Lung (tissue), 12 donors: Measurements from ENCODE around the gene CXCR4. TPM values are rescaled to one million over a fixed set of nuclear protein-coding genes. Genes with fewer than 3 reads are reported as not detected.

Experiments used
- ATAC-seq: fragments of 200-7000 bp; cut with Tn5 transposase; one replicate; pipeline ENCODE4 v1.9.1; 2020; ENCODE audit warnings: moderate number of reproducible peaks; ENCODE audit not compliant: insufficient read depth, low FRiP score
- DNase-seq, 3 donors: peaks; one replicate each; pipeline ENCODE4 v3.0.0-alpha.2; 2013 to 2017
- H3K27ac ChIP-seq, 2 donors: one replicate each; pipeline ENCODE4 v1.5.1; 2013; ENCODE audit warnings: mild to moderate bottlenecking in 2 of 2, moderate library complexity in 2 of 2, control low read depth in 1 of 2, inconsistent platforms in 1 of 2, low read depth in 1 of 2, low read length in 1 of 2
- H3K27me3 ChIP-seq, 3 donors: one replicate each; pipeline ENCODE4 v1.5.1; 2013; ENCODE audit warnings: low read length in 2 of 3; ENCODE audit not compliant: control insufficient read depth in 3 of 3, insufficient read depth in 3 of 3
- H3K36me3 ChIP-seq, 4 donors: one replicate each; pipeline ENCODE4 v1.5.1; 2013; ENCODE audit warnings: low read length in 4 of 4, mild to moderate bottlenecking in 1 of 4, moderate library complexity in 1 of 4; ENCODE audit not compliant: control insufficient read depth in 4 of 4, insufficient read depth in 4 of 4
- H3K4me1 ChIP-seq, 5 donors: one replicate each; pipeline ENCODE4 v1.5.1; 2013; ENCODE audit warnings: low read length in 5 of 5, mild to moderate bottlenecking in 2 of 5, moderate library complexity in 1 of 5; ENCODE audit not compliant: control insufficient read depth in 5 of 5, insufficient read depth in 5 of 5
- H3K4me3 ChIP-seq: one replicate; pipeline ENCODE4 v1.5.1; 2013; ENCODE audit warnings: mild to moderate bottlenecking, control low read depth, moderate library complexity
- H3K9ac ChIP-seq, 2 donors: one replicate each; pipeline ENCODE4 v1.5.1; 2013; ENCODE audit warnings: low read length in 2 of 2, control low read depth in 1 of 2; ENCODE audit not compliant: insufficient read depth in 1 of 2
- H3K9me3 ChIP-seq, 4 donors: one replicate each; pipeline ENCODE4 v1.5.1; 2013; ENCODE audit warnings: low read length in 3 of 4, mild to moderate bottlenecking in 1 of 4, moderate library complexity in 1 of 4; ENCODE audit not compliant: control insufficient read depth in 4 of 4, insufficient read depth in 3 of 4
- WGBS, 2 donors: extraction: QIAGEN DNeasy Blood & Tissue Kit; methylation state at CpG; one replicate each; pipeline ENCODE4 v1.1.7; 2013; 5-methylcytosine and 5-hydroxymethylcytosine counted together
- polyA plus RNA-seq, 2 donors: library from polyadenylated mRNA; stranded (reverse); fragments of 200-250 nt; gene quantifications; one replicate each; pipeline ENCODE4 v1.2.1, GENCODE V29; 2013
- total RNA-seq, 2 donors: library from RNA; depleted of rRNA in 1 of 2; stranded (reverse); fragments of >200 nt in 1 of 2; gene quantifications; one replicate each; pipeline ENCODE4 v1.2.1, GENCODE V29; 2014 to 2021
- TF ChIP-seq, protein P1 (sequence below): IDR thresholded peaks from 2 replicates; pipeline ENCODE4 v1.5.1; 2012; ENCODE audit warnings: mild to moderate bottlenecking; ENCODE audit errors: control extremely low read depth, extremely low read depth
- donor health status: control.
- donor health status: control.
- donor health status: Bipolar disorder and iron deficiency.
- donor health status: healthy.
- donor health status: DM: yes; HTN: yes; CAD: no.

The CXCR4 gene
- total and polyA plus RNA-seq, 4 donors, result 17.5 to 214 (median 73.1) TPM

- H3K9ac ChIP-seq, result no peak overlapping the region
- no peak overlapping the region for H3K27ac ChIP-seq
- H3K9me3 ChIP-seq, result no peaks in the 10 kb centered on the region
- ATAC-seq, result no peak
- H3K36me3 ChIP-seq, result peaks cover 0 to 7% (median 0%) of the 10 kb centered on the region in 4 donors
- H3K4me3 ChIP-seq, result no peak overlapping the region
- peaks cover 0 to 40% (median 34%) of the 10 kb centered on the region in 3 donors for H3K27me3 ChIP-seq
- H3K4me1 ChIP-seq, result peaks cover 0 to 25% (median 4%) of the 10 kb centered on the region in 5 donors
- TF ChIP-seq, protein P1, sequence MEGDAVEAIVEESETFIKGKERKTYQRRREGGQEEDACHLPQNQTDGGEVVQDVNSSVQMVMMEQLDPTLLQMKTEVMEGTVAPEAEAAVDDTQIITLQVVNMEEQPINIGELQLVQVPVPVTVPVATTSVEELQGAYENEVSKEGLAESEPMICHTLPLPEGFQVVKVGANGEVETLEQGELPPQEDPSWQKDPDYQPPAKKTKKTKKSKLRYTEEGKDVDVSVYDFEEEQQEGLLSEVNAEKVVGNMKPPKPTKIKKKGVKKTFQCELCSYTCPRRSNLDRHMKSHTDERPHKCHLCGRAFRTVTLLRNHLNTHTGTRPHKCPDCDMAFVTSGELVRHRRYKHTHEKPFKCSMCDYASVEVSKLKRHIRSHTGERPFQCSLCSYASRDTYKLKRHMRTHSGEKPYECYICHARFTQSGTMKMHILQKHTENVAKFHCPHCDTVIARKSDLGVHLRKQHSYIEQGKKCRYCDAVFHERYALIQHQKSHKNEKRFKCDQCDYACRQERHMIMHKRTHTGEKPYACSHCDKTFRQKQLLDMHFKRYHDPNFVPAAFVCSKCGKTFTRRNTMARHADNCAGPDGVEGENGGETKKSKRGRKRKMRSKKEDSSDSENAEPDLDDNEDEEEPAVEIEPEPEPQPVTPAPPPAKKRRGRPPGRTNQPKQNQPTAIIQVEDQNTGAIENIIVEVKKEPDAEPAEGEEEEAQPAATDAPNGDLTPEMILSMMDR, result no peak
- WGBS, 2 donors, result 81 to 84% methylated on average over 12 of the region's 12 CpGs
- no peak for DNase-seq
These were observed 2.7 kb downstream of the CXCR4 start for GRCh38 chr2:136115183-136115761.

- WGBS, 2 donors, result 20 to 51% methylated on average over 6 of the region's 6 CpGs
- Histone ChIP-seq H3K27me3 (peaks cover 0 to 33% (median 25%) of the 10 kb centered on the region in 3 donors), H3K27ac (no peak overlapping the region), H3K4me3 (no peak overlapping the region), H3K4me1 (peaks cover 0 to 25% (median 4%) of the 10 kb centered on the region in 5 donors), H3K9ac (no peak overlapping the region), H3K9me3 (no peaks in the 10 kb centered on the region), H3K36me3 (peaks cover 0 to 7% (median 0%) of the 10 kb centered on the region in 4 donors)
- TF ChIP-seq, protein P1, result no peak
- ATAC-seq, result no peak
- DNase-seq, result peak in 2 of 3 donors; percentile 49 to 54
These were observed 3.6 kb downstream of the CXCR4 start for GRCh38 chr2:136114382-136114781.

- H3K27me3 ChIP-seq, result peaks cover 0 to 25% (median 17%) of the 10 kb centered on the region in 3 donors
- H3K36me3 ChIP-seq, result peaks cover 0 to 7% (median 0%) of the 10 kb centered on the region in 4 donors
- no peak overlapping the region for H3K4me3 ChIP-seq
- ATAC-seq, result no peak
- no peak overlapping the region for H3K27ac ChIP-seq
- H3K9me3 ChIP-seq, result no peaks in the 10 kb centered on the region
- TF ChIP-seq, protein P1, result no peak
- DNase-seq, result peak in 2 of 3 donors; percentile 18 to 46
- H3K9ac ChIP-seq, result no peak overlapping the region
- 20 to 47% methylated on average over 6 of the region's 6 CpGs for WGBS, 2 donors
- peaks cover 0 to 19% (median 2%) of the 10 kb centered on the region in 5 donors for H3K4me1 ChIP-seq
These were observed 4.6 kb downstream of the CXCR4 start for GRCh38 chr2:136113209-136113971.
